ENCODE measurements around the gene LRRC36. TPM values are rescaled to one million over a fixed set of nuclear protein-coding genes. Genes with fewer than 3 reads are reported as not detected.

The LRRC36 gene
- total and polyA plus RNA-seq, 2 of the 13 experiments (the other 11 are each of a cell fraction or from before 2014, with no cell fraction given) = 0.12 to 0.15 TPM

GRCh38 chr16:67429799-67430503, 103.3 kb downstream of the LRRC36 start (continued):
- TF ChIP-seq ZNF430 (CRISPR knock-in tag; IDR thresholded peaks at IDR 0.05) (0 out of 2 replicates have a peak, but pooled peaks have one; percentile 46), HOXA3 (CRISPR knock-in tag; IDR thresholded peaks at IDR 0.05) (0 out of 2 replicates have a peak, but pooled peaks have one; percentile 4), HNRNPL (IDR thresholded peaks at IDR 0.05; ENCODE audit: low read depth, low read length) (peak; percentile 89), POLR2A (IDR thresholded peaks at IDR 0.05; ENCODE audit: insufficient read depth in 1 of 2, low read depth in 2 of 2, low read length in 2 of 2) (peak in 1 of 2 experiments; percentile 43; a peak in 2 of 4 replicates), SUZ12 (IDR thresholded peaks at IDR 0.05; ENCODE audit: low read depth, low read length) (no peak), ZNF224 (CRISPR knock-in tag; IDR thresholded peaks at IDR 0.05) (0 out of 2 replicates have a peak, but pooled peaks have one; percentile 31)

- BruUV-seq (replicated peaks) = TSS peak; percentile 63
- peaks cover 48% of the 10 kb centered on the region for H3K4me1 ChIP-seq (ENCODE audit: insufficient read depth, low read length)
- ATAC-seq = peak; percentile 47
- H3K9me3 ChIP-seq (ENCODE audit: low read length) = no peaks in the 10 kb centered on the region
- H2AFZ ChIP-seq (ENCODE audit: low read length) = no peak overlapping the region
- in situ Hi-C loops (cut with HindIII; ENCODE audit: extremely low pct_ligation_motif_present, low pct_unique_long_range_greater_than_20kb) = loop anchor here (5.0 kb wide), 1 partner anchor 37 kb away; no protein-coding TSS in a partner anchor
- DNase-seq (ENCODE audit: low spot score) = no peak
- H3K36me3 ChIP-seq (replicated peaks in 1 of 2; ENCODE audit: control insufficient read depth in 1 of 2, insufficient read depth in 2 of 2, low read length in 2 of 2) = no peaks in the 10 kb centered on the region
- peaks cover 2 to 13% of the 10 kb centered on the region in 2 experiments; a peak in 1 of 5 replicates for H3K27me3 ChIP-seq (ENCODE audit: control insufficient read depth in 1 of 2, insufficient read depth in 2 of 2, low read length in 2 of 2)
- H3K4me2 ChIP-seq (ENCODE audit: low read depth, low read length) = peak overlapping the region; percentile 88
- H3K9ac ChIP-seq (ENCODE audit: insufficient read depth, low read depth, low read length) = peak overlapping the region; percentile 76
- peak overlapping the region; percentile 67 to 78 (median 67) for H3K4me3 ChIP-seq (replicated peaks in 1 of 3; ENCODE audit: insufficient read depth in 1 of 3, low read depth in 2 of 3, low read length in 3 of 3)
- no peaks in the 10 kb centered on the region for H3K79me2 ChIP-seq (ENCODE audit: insufficient read depth, low read length)
- no peak for FAIRE-seq
- ChIA-PET CTCF (ENCODE audit: low intra/inter-chr PET ratio, low total read pairs) (interaction anchor here (6.5 kb wide), 1 partner anchor 36 kb away, joined by 98 read pairs; no protein-coding TSS in a partner anchor), POLR2A (interaction anchor here (0.7 to 5.5 kb wide), 17 partner anchors 8 to 600 kb away, joined by 3 to 182 read pairs (median 4); partner anchors contain the start of genes ACD, ATP6V0D1, FHOD1 and KCTD19)
- 2% methylated on average over 15 of the region's 53 CpGs for WGBS (ENCODE audit: low lambda C conversion rate)
- H4K20me1 ChIP-seq (ENCODE audit: insufficient read depth, low read length) = no peaks in the 10 kb centered on the region
- intact Hi-C loops (cut with micrococcal nuclease; ENCODE audit: unreplicated experiment) = no loop called here
- H3K27ac ChIP-seq (ENCODE audit: extremely low read length, insufficient read depth, low read length) = peak overlapping the region; percentile 89
- no peak for TF ChIP-seq MIER2 (CRISPR knock-in tag; IDR thresholded peaks at IDR 0.05)
- TF ChIP-seq RARA (CRISPR knock-in tag; IDR thresholded peaks at IDR 0.05) = no peak; the same call in 1 of the 2 replicates
- no peak for TF ChIP-seq NFKBIZ (CRISPR knock-in tag; IDR thresholded peaks at IDR 0.05)
- TF ChIP-seq TEAD2 (CRISPR knock-in tag; IDR thresholded peaks at IDR 0.05) = no peak; the same call in 1 of the 2 replicates
- no peak for TF ChIP-seq SMARCE1 (IDR thresholded peaks at IDR 0.05; ENCODE audit: borderline replicate concordance)
- TF ChIP-seq ETV5 (CRISPR knock-in tag; IDR thresholded peaks at IDR 0.05; ENCODE audit: borderline replicate concordance) = 0 out of 2 replicates have a peak, but pooled peaks have one; percentile 13
- peak; percentile 78 for TF ChIP-seq NRL (CRISPR knock-in tag; IDR thresholded peaks at IDR 0.05; ENCODE audit: borderline replicate concordance)
- TF ChIP-seq, protein P1, sequence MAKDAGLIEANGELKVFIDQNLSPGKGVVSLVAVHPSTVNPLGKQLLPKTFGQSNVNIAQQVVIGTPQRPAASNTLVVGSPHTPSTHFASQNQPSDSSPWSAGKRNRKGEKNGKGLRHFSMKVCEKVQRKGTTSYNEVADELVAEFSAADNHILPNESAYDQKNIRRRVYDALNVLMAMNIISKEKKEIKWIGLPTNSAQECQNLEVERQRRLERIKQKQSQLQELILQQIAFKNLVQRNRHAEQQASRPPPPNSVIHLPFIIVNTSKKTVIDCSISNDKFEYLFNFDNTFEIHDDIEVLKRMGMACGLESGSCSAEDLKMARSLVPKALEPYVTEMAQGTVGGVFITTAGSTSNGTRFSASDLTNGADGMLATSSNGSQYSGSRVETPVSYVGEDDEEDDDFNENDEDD (CRISPR knock-in tag; IDR thresholded peaks at IDR 0.05; ENCODE audit: borderline replicate concordance) = peak; percentile 76
- peak; percentile 63; the same call in 1 of the 2 replicates for TF ChIP-seq HNF4G (IDR thresholded peaks at IDR 0.05; ENCODE audit: borderline replicate concordance, low read depth, low read length)
- TF ChIP-seq HNF4G (CRISPR knock-in tag; IDR thresholded peaks at IDR 0.05; ENCODE audit: borderline replicate concordance, low read depth) = no peak; the same call in 1 of the 2 replicates
- TF ChIP-seq, protein P2, sequence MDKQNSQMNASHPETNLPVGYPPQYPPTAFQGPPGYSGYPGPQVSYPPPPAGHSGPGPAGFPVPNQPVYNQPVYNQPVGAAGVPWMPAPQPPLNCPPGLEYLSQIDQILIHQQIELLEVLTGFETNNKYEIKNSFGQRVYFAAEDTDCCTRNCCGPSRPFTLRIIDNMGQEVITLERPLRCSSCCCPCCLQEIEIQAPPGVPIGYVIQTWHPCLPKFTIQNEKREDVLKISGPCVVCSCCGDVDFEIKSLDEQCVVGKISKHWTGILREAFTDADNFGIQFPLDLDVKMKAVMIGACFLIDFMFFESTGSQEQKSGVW (CRISPR knock-in tag; IDR thresholded peaks at IDR 0.05; ENCODE audit: borderline replicate concordance) = no peak
- TF ChIP-seq ZNF18 (CRISPR knock-in tag; IDR thresholded peaks at IDR 0.05; ENCODE audit: insufficient replicate concordance) = peak; percentile 78
These were observed 103.9 kb downstream of the LRRC36 start for GRCh38 chr16:67430504-67430976.
